ENCODE results near the gene CHST11.

CHST11 gene

DNA sequence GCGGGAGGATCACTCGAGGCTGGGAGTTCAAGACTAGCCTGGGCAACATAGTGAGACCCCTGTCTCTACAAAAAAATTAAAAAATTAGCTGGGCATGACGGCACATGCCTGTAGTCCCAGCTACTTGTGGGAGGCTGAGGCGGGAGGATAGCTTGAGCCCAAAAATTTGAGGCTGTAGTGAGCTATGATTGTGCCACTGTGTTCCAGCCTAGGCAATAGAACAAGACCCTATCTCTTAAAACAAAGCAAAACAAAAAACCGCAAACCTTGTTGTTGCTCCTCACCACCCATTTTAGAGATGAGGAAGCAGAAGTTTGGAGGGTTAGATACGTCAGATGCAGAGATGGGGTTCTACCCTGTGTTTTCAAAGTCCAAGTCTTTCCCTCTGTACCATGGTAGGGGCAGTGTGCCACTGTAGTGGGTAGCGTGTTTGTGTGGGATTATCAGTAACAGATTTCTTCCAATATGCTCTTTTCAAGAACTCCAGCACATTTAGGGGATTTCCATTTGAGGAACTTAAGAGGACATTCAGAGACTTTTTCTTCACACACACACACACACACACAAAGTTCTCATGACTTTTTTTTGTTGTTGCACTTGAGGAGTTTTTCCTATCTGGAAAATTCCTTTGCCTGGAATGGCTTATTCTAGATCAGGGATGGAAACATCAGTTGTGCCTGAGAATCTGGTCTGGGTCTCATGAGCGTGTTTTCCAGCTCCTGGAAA is 186.5 kb downstream of the CHST11 start:
- H3K27me3 Mint-ChIP-seq = no peaks in the 10 kb centered on the region
- no peaks in the 10 kb centered on the region for H3K9me3 Mint-ChIP-seq
- H3K27ac Mint-ChIP-seq = peak overlapping the region; percentile 41
- H3K36me3 Mint-ChIP-seq = peaks cover 21% of the 10 kb centered on the region
- peaks cover 45% of the 10 kb centered on the region for H3K4me1 Mint-ChIP-seq
- H3K4me3 Mint-ChIP-seq = no peak overlapping the region

DNA sequence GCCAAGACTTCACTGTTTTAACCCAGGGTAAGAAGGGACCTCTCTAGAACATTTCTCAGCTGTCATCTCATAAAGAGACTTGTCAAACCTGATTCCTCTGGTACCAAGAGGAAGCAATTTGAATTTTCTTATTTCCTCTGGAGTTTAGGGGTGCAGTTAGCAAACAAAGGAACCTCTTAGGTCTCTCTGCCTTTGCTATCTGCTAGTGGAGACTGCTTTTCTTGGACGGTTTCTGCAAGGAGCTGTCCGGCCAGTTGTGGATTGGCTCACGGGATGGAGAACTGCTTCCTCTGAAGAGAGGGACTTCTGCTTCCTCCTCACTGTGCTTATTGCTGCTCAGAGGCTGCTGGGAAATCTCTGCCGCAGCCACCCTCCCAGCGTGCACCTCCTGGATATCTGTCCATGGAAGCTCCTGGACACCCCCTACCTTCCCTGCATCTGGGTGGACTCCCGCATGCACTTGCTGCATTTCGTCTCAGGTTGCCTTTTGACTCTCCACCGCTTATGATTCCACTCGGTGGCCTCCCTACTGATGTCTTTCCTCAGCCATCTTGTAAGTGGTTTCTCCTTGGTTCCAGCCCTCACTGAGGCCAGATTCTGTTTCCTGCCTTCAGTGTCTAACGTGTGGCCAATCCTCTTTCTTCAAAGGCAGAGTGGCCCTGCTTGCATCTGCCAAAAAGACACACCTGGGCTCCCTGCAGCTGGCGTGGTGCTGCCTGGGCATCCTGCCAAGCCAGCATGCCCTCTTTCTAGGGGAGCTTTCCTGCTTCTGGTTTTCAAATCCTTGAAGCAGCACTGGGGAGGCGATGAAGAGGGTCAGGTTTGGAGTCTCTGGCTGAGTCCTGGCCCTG is 187.3 kb downstream of the CHST11 start:
- Mint-ChIP-seq H3K36me3 (peaks cover 21% of the 10 kb centered on the region), H3K27me3 (no peaks in the 10 kb centered on the region), H3K4me1 (peaks cover 43% of the 10 kb centered on the region), H3K27ac (peak overlapping the region; percentile 82), H3K4me3 (peak overlapping the region; percentile 41), H3K9me3 (no peaks in the 10 kb centered on the region)

- Mint-ChIP-seq H3K27me3 (no peaks in the 10 kb centered on the region), H3K27ac (no peak overlapping the region), H3K36me3 (peaks cover 24% of the 10 kb centered on the region), H3K4me1 (peaks cover 45% of the 10 kb centered on the region), H3K4me3 (no peak overlapping the region), H3K9me3 (no peaks in the 10 kb centered on the region)
Observed at GRCh38 chr12:104648756-104649155, 192.0 kb downstream of the CHST11 start.

DNA sequence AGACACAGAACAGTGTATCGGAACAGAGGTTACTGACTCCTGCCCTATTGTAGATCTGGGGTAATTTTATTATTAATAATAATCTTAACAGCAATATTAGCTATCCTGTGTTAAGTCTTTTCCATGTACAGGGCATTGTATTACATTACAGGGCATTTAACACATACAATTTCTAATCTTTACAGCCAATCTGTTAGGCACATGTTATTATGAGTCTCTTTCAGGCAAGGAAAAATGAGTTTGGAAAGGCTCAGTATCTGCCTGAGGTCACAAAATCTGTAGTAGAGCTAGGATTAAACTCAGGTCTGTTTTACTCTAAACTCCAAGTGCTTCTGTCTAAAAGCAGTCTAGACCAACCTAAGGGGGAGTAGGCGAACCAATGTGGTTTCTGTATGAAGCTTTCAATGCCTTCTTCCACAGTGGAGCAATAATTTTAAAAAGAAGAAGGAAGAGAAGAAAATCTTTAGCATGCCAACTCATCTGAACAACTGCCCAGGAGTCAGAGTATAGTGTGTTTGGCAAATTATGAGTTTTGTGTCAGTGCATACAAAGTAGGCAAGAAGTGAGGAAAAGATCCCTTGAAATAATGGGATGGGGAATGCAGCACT is 192.6 kb downstream of the CHST11 start:
- no peaks in the 10 kb centered on the region for H3K9me3 Mint-ChIP-seq
- H3K4me3 Mint-ChIP-seq = no peak overlapping the region
- H3K27ac Mint-ChIP-seq = peak overlapping the region; percentile 59
- H3K36me3 Mint-ChIP-seq = peaks cover 24% of the 10 kb centered on the region
- H3K4me1 Mint-ChIP-seq = peaks cover 44% of the 10 kb centered on the region
- no peaks in the 10 kb centered on the region for H3K27me3 Mint-ChIP-seq

- no peak overlapping the region for H3K27ac Mint-ChIP-seq
- H3K9me3 Mint-ChIP-seq = no peaks in the 10 kb centered on the region
- peaks cover 43% of the 10 kb centered on the region for H3K4me1 Mint-ChIP-seq
- H3K27me3 Mint-ChIP-seq = no peaks in the 10 kb centered on the region
- H3K36me3 Mint-ChIP-seq = peaks cover 24% of the 10 kb centered on the region
- H3K4me3 Mint-ChIP-seq = no peak overlapping the region
Observed at GRCh38 chr12:104649921-104650320, 193.2 kb downstream of the CHST11 start.

DNA sequence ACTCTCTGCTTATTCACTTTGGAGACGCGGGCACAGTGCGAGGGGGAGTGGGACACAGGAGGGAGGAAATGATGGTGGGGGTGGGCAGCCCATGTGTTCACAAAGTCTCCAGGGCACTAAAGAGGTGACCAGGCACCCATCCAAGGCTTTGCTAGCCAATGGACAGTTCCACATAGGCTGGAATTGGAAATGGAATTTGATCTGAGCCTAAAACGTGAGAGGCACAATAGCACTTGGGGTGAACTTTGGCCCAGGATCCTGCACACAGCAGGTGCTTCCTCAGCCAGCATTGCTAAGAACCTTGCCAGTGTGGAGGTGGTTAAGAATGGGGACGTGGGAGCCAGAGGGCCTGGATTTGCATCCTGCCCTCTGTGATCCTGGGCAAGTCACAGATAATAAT is 193.8 kb downstream of the CHST11 start:
- Mint-ChIP-seq H3K27ac (no peak overlapping the region), H3K4me1 (peaks cover 46% of the 10 kb centered on the region)

GRCh38 chr12:104651811-104652210 is 195.1 kb downstream of the CHST11 start:
- Mint-ChIP-seq H3K4me3 (no peak overlapping the region), H3K36me3 (peaks cover 14% of the 10 kb centered on the region), H3K27ac (no peak overlapping the region), H3K4me1 (peaks cover 41% of the 10 kb centered on the region), H3K9me3 (no peaks in the 10 kb centered on the region), H3K27me3 (no peaks in the 10 kb centered on the region)

More for the DNA sequence above, 193.8 kb downstream of the CHST11 start:
- Mint-ChIP-seq H3K4me3 (no peak overlapping the region), H3K27me3 (no peaks in the 10 kb centered on the region), H3K36me3 (peaks cover 24% of the 10 kb centered on the region), H3K9me3 (no peaks in the 10 kb centered on the region)

- peaks cover 41% of the 10 kb centered on the region for H3K4me1 Mint-ChIP-seq
- peaks cover 14% of the 10 kb centered on the region for H3K36me3 Mint-ChIP-seq
- H3K9me3 Mint-ChIP-seq = no peaks in the 10 kb centered on the region
- no peak overlapping the region for H3K4me3 Mint-ChIP-seq
- no peaks in the 10 kb centered on the region for H3K27me3 Mint-ChIP-seq
- H3K27ac Mint-ChIP-seq = no peak overlapping the region
Observed at GRCh38 chr12:104652358-104652757, 195.6 kb downstream of the CHST11 start.

- no peaks in the 10 kb centered on the region for H3K27me3 Mint-ChIP-seq
- H3K27ac Mint-ChIP-seq = no peak overlapping the region
- H3K4me3 Mint-ChIP-seq = no peak overlapping the region
- peaks cover 11% of the 10 kb centered on the region for H3K36me3 Mint-ChIP-seq
- peaks cover 38% of the 10 kb centered on the region for H3K4me1 Mint-ChIP-seq
- H3K9me3 Mint-ChIP-seq = no peaks in the 10 kb centered on the region
Observed at GRCh38 chr12:104652910-104653309, 196.2 kb downstream of the CHST11 start.

GRCh38 chr12:104653730-104654664 is 197.2 kb downstream of the CHST11 start:
- H3K4me1 Mint-ChIP-seq = peaks cover 41% of the 10 kb centered on the region
- H3K27me3 Mint-ChIP-seq = no peaks in the 10 kb centered on the region
- H3K36me3 Mint-ChIP-seq = peaks cover 11% of the 10 kb centered on the region
- H3K27ac Mint-ChIP-seq = peak overlapping the region; percentile 42
- H3K9me3 Mint-ChIP-seq = no peaks in the 10 kb centered on the region
- no peak overlapping the region for H3K4me3 Mint-ChIP-seq

DNA sequence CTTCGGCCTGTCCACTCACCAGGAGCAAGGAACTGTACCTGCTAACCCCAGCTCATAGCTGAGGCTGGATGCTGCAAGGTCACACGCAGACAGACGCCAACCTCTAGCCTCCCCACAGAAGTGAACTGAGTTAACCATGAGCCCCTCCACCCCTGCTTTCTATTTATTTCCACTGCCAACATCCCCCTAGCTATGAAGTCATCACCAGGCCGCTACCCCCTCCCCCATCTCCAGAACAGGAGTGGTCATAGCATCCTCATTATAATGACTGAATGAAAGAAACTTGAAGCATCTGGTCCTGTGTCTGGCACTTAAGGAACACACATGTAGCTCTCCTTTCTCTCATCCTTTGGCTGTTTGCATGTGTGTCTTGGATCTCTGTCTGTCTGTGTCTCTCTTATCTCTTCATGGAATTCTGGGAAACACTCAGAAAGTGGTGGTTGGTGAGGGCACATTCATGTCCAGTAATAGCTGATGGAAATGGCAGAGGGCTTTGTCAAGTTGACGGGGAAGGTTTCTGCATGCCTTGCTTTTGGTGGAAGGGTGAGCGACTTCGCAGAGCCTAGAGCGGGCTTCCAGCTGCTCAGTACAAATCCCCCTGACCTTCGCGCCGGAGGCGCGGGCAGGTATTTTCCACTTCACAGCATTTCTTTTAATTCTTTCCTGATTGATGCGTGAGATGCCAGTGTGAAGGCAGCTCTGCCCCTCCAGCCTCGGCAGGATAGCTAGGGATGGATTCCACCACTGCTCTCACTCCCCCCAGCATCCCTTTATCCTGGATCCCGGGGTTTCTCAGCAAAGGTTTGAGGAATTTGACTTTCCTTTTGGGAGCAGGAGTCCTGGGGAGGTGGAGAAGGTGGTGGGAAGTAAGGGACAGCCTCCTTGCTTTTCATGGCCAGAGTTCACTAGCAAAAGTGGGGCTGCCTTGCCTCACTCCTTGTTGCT is 198.2 kb downstream of the CHST11 start:
- H3K27ac Mint-ChIP-seq = no peak overlapping the region
- H3K4me3 Mint-ChIP-seq = no peak overlapping the region
- no peaks in the 10 kb centered on the region for H3K27me3 Mint-ChIP-seq
- no peaks in the 10 kb centered on the region for H3K9me3 Mint-ChIP-seq
- peaks cover 5% of the 10 kb centered on the region for H3K36me3 Mint-ChIP-seq
- peaks cover 34% of the 10 kb centered on the region for H3K4me1 Mint-ChIP-seq

- Mint-ChIP-seq H3K36me3 (peaks cover 5% of the 10 kb centered on the region), H3K4me1 (peaks cover 33% of the 10 kb centered on the region)
Observed at GRCh38 chr12:104656383-104656782, 199.6 kb downstream of the CHST11 start.

GRCh38 chr12:104656921-104657320 is 200.2 kb downstream of the CHST11 start:
- H3K27me3 Mint-ChIP-seq = no peaks in the 10 kb centered on the region
- no peak overlapping the region for H3K4me3 Mint-ChIP-seq
- H3K27ac Mint-ChIP-seq = no peak overlapping the region
- H3K9me3 Mint-ChIP-seq = no peaks in the 10 kb centered on the region
- H3K4me1 Mint-ChIP-seq = peaks cover 28% of the 10 kb centered on the region
- H3K36me3 Mint-ChIP-seq = peaks cover 2% of the 10 kb centered on the region

More at GRCh38 chr12:104656383-104656782, 199.6 kb downstream of the CHST11 start:
- no peak overlapping the region for H3K27ac Mint-ChIP-seq
- no peaks in the 10 kb centered on the region for H3K9me3 Mint-ChIP-seq
- H3K27me3 Mint-ChIP-seq = no peaks in the 10 kb centered on the region
- H3K4me3 Mint-ChIP-seq = no peak overlapping the region

All from activated naive CD4-positive, alpha-beta T cell treated with anti-CD3 and anti-CD28 coated beads, Interleukin-2, amount 50 U/mL, for 24 hours (primary cell).